Coronary artery (tissue), 2 donors: Measurements from ENCODE around the gene FOXM1.

Source experiments
- DNase-seq: peaks from one replicate; pipeline ENCODE4 v3.0.0-alpha.2; 2017; ENCODE audit warnings: low spot score
- H3K27ac ChIP-seq, 2 donors: fragments of 200-600 bp; sonication (generic); one replicate each; pipeline ENCODE4 v1.5.1; 2016 to 2019
- H3K4me3 ChIP-seq: fragments of 200-600 bp; sonication (generic); 2 replicates; pipeline ENCODE4 v1.5.1; 2016; ENCODE audit warnings: mild to moderate bottlenecking, moderate library complexity
- CTCF ChIP-seq: fragments of 200-600 bp; sonication (generic); IDR thresholded peaks from one replicate; pipeline ENCODE4 v1.5.1; 2019; ENCODE audit warnings: antibody characterized with exemption

The FOXM1 gene

GRCh38 chr12:2877047-2877952 lies at the start of gene FOXM1, which contains the start of gene RHNO1:
FOXM1 (minus strand) TSS chr12:2877174; CDS start chr12:2874478, 2,696 bp downstream.
RHNO1 (plus strand) TSS chr12:2877223; CDS start chr12:2885367, 8,144 bp downstream.
- Histone ChIP-seq H3K4me3 (peak within 1 kb of the TSS; percentile 84), H3K27ac (peak within 1 kb of the TSS; percentile 90 to 92)
- peak; percentile 88 for DNase-seq
- TF ChIP-seq CTCF, result no peak

- DNase-seq, result no peak
- Histone ChIP-seq H3K4me3 (no peak overlapping the region), H3K27ac (no peak overlapping the region)
- TF ChIP-seq CTCF, result no peak
These were observed 48.5 kb upstream of the FOXM1 start for GRCh38 chr12:2925322-2925995.

- no peak for DNase-seq
- no peak for TF ChIP-seq CTCF
- H3K27ac ChIP-seq, result no peak overlapping the region
- no peak overlapping the region for H3K4me3 ChIP-seq
These were observed 47.0 kb upstream of the FOXM1 start for GRCh38 chr12:2924019-2924418.

GRCh38 chr12:2923057-2923456 lies 46.1 kb upstream of the FOXM1 start:
- Histone ChIP-seq H3K4me3 (no peak overlapping the region), H3K27ac (no peak overlapping the region)
- DNase-seq, result no peak
- no peak for TF ChIP-seq CTCF

GRCh38 chr12:2922329-2922728 lies 45.4 kb upstream of the FOXM1 start:
- H3K4me3 ChIP-seq, result no peak overlapping the region
- H3K27ac ChIP-seq, result no peak overlapping the region
- no peak for DNase-seq
- no peak for TF ChIP-seq CTCF

- H3K27ac ChIP-seq, result no peak overlapping the region
- no peak for DNase-seq
- no peak overlapping the region for H3K4me3 ChIP-seq
- TF ChIP-seq CTCF, result no peak
These were observed 42.3 kb upstream of the FOXM1 start for GRCh38 chr12:2919249-2919648.
